Fibroblast of skin of left biceps (primary cell): Measurements from ENCODE around the gene TMC2.

Experiments used
- DNase-seq, 2 experiments: peaks; one replicate each; pipeline ENCODE4 v3.0.0-alpha.2; 2013; ENCODE audit warnings: low read depth in 2 of 2

Gene TMC2

GRCh38 chr20:2625062-2625461, 88.7 kb downstream of the TMC2 start:
- DNase-seq, result no peak

GRCh38 chr20:2626853-2627541, 90.6 kb downstream of the TMC2 start:
- peak in 1 of 2 experiments; percentile 5 for DNase-seq

- no peak for DNase-seq
Observed at GRCh38 chr20:2631228-2631627, 94.9 kb downstream of the TMC2 start.

- DNase-seq, result no peak
Observed at GRCh38 chr20:2633381-2633780, 97.0 kb downstream of the TMC2 start.

- no peak for DNase-seq
Observed at GRCh38 chr20:2637246-2637645, 100.9 kb downstream of the TMC2 start.

GRCh38 chr20:2640260-2640659, 103.9 kb downstream of the TMC2 start:
- no peak for DNase-seq

GRCh38 chr20:2640899-2641298, 104.5 kb downstream of the TMC2 start:
- no peak for DNase-seq

GRCh38 chr20:2643708-2644107, 107.3 kb downstream of the TMC2 start:
- no peak for DNase-seq

GRCh38 chr20:2651772-2652723, 115.7 kb downstream of the TMC2 start, which contains the start of gene NOP56:
TSS of gene NOP56 (plus strand) at chr20:2652632. CDS start at chr20:2652661, 29 bp downstream.
- DNase-seq, result peak; percentile 81 to 84

- no peak for DNase-seq
Observed at GRCh38 chr20:2652724-2653555, 116.6 kb downstream of the TMC2 start.

GRCh38 chr20:2653556-2654383, 117.4 kb downstream of the TMC2 start:
- DNase-seq, result no peak

GRCh38 chr20:2654384-2654822, 118.0 kb downstream of the TMC2 start:
- DNase-seq, result no peak

- no peak for DNase-seq
Observed at GRCh38 chr20:2654831-2655230, 118.5 kb downstream of the TMC2 start.

- no peak for DNase-seq
Observed at GRCh38 chr20:2655331-2656116, 119.2 kb downstream of the TMC2 start.

GRCh38 chr20:2656471-2657117, 120.2 kb downstream of the TMC2 start:
- no peak for DNase-seq

GRCh38 chr20:2657241-2657640, 120.9 kb downstream of the TMC2 start:
- DNase-seq, result no peak

- DNase-seq, result no peak
Observed at GRCh38 chr20:2657674-2658073, 121.3 kb downstream of the TMC2 start.

GRCh38 chr20:2658414-2659354, 122.3 kb downstream of the TMC2 start:
- DNase-seq, result no peak
